Mesenteric fat pad (tissue), 1 donor: ENCODE data around the gene ZKSCAN3. TPM values are rescaled to one million over a fixed set of nuclear protein-coding genes. Genes with fewer than 3 reads are reported as not detected.
"Not testable (repeated sequence)": the region's sequence is repeated elsewhere in the genome, so short reads cannot be mapped to it uniquely, and the experiment has no call there.

ENCODE experiments used
- DNase-seq: peaks from one replicate; pipeline ENCODE4 v3.0.0-alpha.2; 2020; ENCODE audit warnings: low spot score
- total RNA-seq: library from RNA; stranded (reverse); fragmentation: NEBNext Ultra II Directional; extraction: Animal tissue kit (Norgen Biotek cat#: 25700); gene quantifications from one replicate; pipeline ENCODE4 v1.2.1, GENCODE V29; 2021
- donor health status: DM: yes; HTN: yes; CAD: no.

ZKSCAN3 gene
- total RNA-seq, 1 donor from 2014 or later, result 3.0 TPM

DNA sequence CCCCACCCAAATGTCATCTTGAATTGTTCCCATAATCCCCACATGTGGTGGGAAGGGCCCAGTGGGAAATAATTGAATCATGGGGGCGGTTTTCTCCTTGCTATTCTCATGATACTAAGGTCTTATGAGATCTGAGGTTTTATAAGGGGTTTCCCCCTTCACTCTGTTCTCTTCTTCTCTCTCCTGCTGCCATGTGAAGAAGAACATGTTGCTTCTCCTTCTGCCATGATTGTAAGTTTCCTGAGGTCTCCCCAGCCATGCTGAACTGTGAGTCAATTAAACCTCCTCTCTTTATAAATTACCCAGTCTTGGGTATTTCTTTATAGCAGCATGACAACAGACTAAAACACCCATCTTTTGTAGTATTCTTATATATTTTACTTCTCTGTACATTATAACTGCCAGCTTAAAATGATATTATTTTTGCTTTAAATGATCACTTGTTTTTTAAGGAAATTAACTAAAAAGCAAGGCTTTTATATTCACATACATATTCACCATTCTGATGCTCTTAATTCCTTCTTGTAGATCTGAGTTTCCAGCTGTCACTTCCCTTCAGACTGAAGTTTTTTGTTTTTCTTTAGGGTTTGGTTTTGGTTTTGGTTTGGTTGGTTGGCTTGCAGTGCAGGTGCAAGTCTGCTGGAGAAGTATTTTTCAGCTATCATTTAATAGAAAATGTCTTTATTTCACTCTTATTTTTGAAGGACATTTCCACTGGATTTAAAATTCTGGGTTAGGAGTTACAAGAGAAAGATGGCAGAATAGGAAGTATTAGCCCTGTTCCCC, 9.2 kb upstream of the ZKSCAN3 start:
- DNase-seq, result no peak

DNA sequence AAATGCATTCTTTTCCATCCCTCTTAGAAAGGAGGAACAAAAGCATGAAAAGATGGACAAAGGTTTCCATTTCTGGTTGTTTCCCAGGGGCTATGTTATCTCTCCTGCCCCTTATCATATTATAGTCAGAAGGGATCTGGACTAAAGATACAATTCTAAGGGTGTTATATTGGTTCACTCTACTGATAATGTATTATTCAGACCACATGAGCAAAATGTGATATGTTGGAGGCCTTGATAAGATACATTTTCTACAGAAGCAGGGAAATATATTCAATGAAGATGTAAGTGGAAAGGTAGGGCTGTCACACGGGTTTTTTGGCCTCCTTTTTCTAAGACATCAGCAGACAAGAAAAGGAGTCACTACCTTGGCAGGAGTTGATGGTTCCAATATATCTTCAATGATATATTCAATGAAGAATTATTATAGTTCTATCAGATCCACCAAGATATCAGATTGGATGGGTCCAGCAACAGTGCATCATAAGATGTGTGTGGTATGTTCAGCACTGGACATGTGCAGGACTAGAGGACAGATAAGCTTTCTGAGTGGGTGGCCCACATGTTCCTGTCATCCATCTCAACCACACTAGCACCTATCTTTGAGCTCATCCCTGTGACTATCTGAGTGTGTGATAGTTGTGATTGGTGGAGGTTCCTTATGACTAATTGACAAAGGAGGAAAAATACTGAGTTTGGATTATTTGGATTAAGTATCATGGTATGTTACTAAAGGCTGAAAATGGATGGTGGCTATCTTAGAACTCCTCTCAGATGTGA, 5.7 kb upstream of the ZKSCAN3 start:
- no peak for DNase-seq

DNA sequence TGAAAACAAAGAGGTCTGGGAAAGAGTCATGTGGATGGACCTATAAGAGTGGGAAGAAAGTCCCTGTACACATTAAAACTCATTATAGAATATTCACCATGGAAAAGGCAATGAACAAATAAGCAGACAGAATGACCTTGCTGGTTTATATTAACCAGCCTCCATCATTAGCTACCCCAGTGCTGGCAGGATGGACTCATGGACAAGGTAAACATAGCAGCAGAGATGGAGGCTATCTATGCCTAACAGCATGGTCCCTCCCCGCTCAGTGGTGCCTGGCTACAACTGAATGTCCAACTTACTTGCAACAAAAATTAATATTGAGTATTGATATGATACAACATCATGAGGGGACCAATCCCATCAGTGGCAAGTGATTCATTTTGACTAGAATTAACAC, 4.5 kb upstream of the ZKSCAN3 start:
- DNase-seq, result no peak

DNA sequence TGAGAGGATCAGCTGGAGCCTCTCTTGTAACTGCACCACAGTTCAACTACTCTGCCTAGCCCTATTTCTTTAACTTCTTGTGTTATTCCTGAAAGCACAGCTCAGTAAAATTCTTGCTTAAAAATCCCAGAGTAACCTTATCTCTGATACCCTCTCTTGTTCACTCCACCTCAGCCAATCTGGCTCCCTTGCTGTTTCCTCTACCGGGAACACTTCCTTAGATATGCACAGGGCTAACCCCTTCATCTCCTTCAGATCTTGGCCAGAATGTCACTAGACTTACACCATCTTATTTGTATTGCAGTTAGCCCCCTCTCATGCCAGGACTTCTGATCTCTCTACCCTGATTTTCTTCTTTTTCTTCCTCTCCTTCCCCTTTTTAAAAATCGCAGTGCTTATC, 2.6 kb upstream of the ZKSCAN3 start:
- DNase-seq, result no peak

DNA sequence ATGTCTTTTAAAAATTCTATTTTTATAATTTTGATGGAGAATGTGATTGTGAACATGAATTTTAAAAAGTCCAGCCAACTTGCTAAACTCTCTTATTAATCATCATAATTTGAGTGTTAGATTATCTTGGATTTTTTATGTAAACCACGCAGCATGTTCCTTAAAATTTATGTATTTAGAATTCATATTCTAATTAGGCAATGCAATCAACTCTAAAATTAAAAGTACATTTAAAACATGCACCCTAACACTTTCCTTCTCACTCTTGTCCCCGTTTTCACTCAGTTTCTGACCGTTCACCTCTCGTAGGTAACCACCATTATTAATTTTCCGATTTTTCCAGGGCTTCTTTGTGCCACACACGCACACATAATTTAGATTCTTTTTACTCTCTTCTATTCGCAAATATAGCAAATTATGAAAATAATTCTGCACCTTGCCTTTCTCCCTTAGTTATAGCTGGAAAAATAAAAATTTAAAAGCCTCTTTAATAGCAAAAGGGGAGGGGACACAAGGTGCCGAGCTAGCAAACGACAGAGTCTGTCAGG, 329 bp upstream of the ZKSCAN3 start:
- DNase-seq, result no peak

DNA sequence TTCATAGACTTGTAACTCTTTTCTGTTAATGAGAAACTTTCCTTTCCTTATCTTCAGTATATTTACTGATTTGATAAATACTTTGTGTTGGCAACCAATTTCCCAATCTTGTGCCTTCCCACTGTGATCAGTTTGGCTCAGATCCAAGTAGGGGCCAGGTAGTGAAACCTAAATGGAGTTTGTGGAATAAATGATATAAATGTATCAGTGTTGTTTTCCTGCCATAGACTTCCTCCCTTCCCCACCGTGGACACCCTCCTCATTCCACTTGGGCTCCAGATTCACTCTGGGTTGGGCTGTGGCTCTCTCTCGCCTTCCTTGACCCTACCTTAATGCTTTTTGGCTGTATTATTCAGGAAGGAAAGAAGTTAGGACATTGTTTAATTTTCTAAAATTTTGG, 1.3 kb downstream of the ZKSCAN3 start:
- DNase-seq, result no peak

DNA sequence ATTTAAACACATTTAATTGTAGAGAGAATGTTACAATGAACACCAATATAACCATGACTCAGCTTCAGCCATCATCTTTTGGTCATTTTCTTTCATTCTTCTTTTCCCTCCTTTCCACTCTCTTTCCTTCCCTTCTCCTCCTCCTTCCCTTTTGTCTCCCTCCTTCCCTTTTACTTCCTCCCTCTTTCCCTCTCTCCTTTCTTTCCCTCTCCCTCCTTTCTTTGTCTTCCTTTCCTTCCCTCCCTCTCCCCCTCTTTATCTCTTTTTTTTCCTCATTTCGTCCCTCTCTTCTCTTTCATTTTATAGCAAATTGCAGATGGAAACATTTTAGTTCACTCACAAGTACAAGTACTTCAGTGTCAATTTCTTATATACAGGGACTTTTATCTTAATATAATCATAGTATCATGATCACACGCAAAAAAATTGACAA, 1.8 kb downstream of the ZKSCAN3 start:
- no peak for DNase-seq

DNA sequence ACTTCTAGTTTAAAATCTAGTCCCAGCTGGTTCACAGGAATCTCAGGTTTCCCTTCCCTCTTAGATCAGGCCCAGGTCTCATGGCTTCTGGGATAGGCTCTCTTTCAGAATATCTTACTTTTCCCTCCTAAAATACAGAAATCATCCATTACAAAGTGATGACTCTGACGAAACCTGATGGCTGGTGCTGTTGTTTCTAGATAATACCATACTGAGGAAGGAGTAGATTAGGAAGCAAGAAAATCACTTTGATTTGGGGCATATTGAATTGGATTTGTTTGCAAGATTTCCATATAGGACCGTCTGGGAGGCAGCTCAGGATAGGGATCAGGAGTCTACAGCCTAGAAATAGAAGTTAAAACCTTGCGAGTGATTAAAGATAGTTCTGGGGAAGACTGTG, 3.6 kb downstream of the ZKSCAN3 start:
- DNase-seq, result no peak

DNA sequence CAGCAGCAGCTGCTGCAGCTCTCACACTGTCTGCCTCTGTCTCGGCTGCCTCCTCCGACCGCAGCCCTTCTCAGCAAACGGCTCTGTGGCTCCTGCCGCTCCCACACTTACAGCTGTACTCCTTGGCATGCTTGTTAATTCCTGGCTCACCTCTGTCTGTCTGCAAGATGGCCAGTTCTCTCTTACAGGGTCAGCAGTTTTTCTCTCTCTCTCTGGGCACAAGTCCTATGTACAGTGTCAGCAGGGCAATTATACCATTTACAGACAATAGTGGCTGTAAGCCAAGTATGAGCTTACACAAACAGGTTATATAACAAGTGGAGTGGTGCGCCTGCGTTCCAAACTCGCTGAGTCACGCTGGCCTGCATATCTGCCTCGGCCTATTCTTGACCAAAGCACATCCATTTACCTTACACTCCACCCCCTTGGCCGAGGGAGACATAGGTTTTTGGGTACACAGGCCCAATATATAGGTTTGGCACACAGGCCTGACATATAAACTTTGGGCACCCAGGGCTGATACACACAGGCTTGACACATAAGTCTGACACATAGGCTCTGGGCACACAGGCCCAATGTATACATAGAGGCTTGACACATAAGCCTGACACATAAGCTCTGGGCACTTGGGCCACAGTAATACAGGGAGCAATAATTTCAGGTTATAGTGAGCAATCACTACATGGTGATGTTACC, 4.4 kb downstream of the ZKSCAN3 start:
- DNase-seq, result no peak

DNA sequence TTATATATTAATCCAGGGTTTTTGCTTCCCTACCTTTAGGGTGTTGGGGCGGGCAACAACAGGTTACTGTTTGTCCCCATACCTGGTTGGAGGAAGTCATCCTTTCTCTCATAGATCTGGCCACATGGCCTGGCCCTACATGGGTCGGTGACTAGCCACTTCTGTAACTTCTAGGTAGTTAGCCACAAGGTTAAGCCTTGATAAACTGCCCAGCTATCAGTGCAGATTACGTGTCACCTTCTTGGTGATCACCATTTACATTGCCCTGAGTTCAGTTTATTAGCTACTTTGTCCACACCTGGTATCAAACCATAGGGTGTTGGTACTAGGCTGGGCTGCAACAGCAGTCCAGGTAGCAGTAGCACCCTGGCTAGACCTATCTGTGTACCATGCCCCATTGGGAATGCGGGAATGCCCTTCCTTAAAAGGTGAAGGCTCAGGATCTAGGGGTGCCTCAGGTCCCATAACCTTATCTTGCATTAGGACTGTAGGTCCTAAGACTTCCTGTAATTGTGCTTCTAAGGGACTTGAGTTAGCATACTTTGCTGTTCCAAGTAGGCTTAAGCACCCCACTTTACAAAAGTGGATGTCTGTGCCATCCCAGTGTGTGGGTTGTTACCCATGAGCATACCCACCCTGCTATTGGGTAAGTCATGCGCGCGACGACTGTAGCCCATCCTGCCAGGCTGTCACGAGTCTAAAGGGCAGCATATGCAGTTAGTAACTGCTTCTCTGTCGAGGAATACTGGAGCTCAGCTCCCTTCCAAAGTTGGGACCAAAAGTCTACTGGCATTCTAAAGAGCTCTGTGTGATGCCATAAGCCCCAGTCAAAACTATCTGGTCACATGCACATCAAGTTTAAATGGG, 5.2 kb downstream of the ZKSCAN3 start:
- DNase-seq, result no peak

DNA sequence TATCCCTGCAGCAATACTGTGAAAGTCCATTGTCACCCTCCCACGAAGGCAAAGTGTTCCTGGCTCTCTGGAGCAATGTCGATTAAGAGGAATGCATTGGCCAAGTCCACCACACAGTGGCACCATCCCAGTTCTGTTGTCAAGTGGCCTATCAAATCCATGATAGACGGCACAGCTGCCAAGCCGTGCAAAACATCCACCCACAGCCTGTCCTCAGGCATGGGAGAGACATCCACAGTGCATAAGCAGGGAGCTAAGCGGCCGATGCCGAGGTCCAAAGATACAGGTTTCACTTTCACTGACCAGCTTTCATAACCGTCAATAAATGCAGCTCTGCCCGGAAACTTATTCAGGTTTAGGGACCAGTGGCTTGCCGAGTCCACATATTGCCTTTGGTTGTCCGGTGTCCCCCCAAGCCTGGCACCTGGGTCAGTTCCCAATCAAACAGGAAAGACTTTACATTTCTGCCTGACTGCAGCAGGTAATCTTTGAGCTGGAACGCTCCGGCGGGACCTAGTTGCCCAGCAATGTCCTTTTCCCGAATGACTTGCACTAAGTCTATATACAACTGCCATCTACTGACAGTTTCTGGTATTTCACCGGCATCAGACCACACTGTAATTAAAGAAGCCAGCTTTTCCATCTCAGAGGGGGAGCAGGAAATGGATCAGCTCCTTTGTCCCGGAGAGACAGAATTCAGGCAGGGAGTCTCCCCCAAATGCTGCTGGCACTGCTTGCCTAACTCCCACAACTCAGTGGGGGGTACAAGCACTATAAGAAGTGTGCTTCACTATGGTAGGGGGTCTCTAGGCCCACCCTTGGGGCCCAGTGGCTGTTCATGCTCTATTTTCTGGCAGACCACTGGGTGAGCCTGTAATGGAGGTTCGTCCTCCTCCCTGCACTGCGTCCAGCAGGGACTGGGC, 6.3 kb downstream of the ZKSCAN3 start:
- no peak for DNase-seq

DNA sequence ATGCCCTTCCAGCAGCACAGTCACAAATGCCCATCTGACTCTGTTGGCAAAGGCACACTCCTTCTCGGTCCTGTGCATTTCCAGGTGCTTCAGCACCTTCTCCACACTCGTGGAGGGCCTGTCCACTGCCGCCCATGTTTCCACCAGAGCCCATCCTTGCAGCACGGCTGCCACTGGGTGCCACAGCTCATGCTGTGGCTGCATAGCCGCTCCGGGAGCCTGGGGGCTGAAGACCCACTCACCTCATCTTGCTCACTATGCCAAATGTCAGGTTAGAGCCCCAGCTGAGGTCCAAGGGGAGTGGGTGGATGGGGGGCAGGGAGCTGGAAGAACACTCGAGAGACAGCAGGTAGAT, 6.9 kb downstream of the ZKSCAN3 start:
- no peak for DNase-seq

DNA sequence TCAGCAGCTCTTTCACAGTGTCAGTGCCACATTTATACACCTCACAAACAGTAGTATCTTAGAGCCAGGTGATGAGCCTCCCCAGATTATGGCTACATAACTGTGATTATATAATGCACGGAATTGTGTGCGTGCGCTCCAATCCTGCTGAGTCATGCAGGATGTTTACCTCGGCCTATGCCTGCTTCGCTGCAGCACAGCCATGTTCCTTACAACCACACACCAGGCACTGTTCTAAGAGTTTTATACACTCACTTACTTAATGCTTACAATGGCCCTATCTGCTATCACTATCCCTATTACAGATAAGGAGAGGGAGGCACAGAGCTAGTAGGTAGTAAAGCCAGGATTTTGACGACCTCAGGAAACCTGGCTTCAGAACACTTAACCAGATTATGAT, 7.3 kb downstream of the ZKSCAN3 start:
- no peak for DNase-seq

DNA sequence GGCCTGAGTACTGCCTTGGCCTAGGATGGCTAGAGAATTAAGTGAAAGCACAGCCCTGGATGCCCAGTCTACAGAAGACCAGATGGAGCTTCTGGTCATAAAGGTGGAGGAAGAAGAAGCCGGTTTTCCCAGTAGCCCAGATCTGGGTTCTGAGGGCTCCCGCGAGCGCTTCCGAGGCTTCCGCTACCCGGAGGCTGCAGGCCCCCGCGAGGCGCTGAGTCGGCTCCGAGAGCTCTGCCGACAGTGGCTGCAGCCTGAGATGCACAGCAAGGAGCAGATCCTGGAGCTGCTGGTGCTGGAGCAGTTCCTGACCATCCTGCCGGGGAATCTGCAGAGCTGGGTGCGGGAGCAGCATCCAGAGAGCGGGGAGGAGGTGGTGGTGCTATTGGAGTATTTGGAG, 9.8 kb downstream of the ZKSCAN3 start:
- DNase-seq, result not testable (repeated sequence)

DNA sequence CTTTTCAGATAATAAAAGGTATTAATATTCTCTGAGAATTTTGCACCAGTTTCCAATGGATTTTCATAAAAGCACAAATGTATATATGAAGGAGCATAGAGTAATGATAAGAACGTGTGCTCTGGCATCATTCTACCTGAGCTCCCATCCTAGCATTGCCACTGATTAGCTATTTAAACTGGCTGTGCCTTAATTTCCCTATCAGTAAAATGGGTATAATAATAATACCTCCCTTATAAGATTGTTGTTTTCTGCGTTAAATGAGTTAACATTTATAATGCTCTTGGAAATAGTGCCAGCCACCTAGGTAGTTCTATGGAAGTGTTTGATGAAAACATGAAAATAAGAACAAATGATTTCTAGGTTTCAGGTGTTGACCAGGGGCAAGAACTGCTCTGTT, 11.2 kb downstream of the ZKSCAN3 start:
- DNase-seq, result no peak

DNA sequence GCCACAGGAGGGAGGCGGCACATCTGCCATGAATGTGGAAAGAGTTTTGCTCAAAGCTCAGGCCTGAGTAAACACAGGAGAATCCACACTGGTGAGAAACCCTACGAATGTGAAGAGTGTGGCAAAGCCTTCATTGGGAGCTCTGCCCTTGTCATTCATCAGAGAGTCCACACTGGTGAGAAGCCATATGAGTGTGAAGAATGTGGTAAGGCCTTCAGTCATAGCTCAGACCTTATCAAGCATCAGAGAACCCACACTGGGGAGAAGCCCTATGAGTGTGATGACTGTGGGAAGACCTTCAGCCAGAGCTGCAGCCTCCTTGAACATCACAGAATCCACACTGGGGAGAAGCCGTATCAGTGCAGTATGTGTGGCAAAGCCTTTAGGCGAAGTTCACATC, 15.8 kb downstream of the ZKSCAN3 start:
- not testable (repeated sequence) for DNase-seq

DNA sequence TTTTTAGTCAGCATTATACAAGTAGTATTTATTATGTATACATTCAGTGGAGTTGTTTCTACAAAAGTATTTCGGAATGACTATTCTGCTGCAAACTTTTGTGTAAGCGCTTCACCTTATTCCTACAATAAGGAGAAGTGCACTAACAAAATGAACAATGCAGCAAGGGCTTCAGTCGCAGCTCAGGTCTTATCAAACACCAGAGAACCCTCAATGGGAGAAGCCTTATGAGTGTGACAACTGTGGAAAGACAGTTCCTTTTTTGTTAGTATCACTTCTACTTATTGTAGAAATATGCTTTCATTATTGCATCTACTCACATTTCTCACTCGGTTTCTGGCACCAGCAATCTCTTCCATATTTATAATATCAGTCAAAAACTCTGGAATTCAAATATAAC, 18.8 kb downstream of the ZKSCAN3 start:
- no peak for DNase-seq

DNA sequence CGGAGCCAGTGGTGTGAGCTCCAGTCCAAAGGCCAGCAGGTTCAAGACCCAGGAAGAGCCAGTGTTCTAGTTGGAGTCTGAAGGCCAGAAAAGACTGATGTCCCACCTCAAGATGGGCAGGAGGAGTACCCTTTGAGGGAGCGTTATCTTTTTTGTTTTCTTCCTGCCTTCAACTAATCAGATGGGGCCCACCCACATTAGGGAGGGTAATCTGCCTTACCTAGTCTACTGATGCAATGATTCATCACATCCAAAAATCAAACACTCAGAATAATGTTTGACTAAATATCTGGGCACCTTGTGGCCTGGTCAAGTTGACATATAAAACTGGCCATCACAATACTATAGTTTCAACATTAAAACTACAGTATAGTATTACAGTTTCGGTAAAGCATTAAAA, 19.7 kb downstream of the ZKSCAN3 start:
- DNase-seq, result no peak

DNA sequence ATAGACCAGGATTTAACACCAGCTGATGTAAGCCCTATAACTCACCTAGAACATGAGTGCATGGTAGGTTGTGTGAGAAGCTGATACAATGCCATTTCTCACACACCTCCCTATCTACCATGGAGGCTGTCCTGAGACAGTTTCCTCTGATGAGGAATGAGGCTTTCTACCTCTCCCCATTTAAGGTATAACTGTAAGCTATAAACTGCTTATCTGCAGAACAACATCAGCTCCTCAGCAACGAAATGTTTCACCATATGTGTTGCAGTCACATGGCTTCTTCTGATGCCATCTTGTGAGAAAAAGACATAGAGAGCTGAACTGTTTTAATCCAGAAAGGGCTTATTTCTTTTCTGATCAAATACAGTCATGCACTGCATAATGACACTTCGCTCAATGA, 20.7 kb downstream of the ZKSCAN3 start:
- no peak for DNase-seq

DNA sequence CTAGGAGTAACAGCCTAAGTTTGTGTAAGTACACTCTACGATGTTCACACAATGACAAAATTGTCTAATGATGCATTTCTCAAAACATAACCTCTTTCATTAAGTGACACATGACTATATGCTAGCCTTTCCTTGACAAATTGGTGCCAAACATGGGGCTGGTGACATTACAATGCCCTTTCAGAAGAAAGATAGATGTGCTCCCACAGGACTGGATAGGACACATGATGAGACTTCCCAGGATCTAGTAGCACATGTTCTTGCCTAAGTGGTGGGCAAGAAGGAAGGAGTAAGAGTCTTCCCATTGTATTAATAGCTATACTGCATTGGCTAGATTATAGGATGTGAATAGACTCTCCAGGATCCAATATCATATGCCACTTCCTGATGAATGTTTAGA, 21.5 kb downstream of the ZKSCAN3 start:
- DNase-seq, result no peak
